Amniotic epithelial cell (primary cell): ENCODE results near the gene PITRM1.

Experiments
- DNase-seq: peaks from one replicate; pipeline ENCODE4 v3.0.0-alpha.2; 2010; ENCODE audit warnings: low read depth

PITRM1 gene

GRCh38 chr10:3166496-3167290 is 5.9 kb downstream of the PITRM1 start:
- DNase-seq, result no peak

GRCh38 chr10:3165196-3165595 is 7.4 kb downstream of the PITRM1 start:
- no peak for DNase-seq

DNA sequence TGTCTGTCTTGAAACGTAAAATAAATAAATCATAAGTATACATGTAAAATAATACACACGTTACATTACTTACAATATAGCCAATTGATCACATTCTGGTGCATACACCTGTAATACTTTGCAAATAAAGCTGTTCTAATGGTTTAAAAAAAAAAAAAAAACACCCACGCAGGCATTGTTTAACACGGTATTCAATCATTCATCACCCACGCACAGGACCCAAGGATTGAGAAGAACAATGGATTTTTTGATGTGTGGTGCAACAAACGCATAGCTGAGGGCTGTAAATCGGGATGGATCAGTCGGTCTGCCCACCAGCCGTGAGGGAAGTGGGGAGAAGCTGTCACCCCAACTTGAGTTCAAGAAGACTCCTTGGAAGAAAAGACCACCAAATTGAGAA is 8.7 kb downstream of the PITRM1 start:
- no peak for DNase-seq

- no peak for DNase-seq
Measured at GRCh38 chr10:3162533-3162932, 10.0 kb downstream of the PITRM1 start.

DNA sequence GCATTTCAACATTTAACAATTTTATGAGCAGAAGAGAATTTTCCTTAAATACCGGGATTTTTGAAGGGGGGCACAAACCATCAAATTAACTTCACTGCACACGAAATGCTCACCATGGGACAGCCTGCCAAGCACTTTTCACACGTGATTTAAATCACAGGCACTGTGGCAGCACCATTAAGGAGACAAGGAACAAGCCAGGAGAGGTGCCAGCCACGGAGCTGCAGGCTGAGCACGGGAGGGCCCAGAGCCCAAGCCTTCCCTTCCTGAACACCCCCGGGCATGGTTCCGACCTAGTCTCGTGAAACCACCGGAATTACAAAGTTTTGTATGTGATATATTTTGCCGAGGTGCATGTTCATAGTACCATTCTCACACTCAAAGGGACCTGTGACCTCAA is 13.4 kb downstream of the PITRM1 start:
- DNase-seq, result no peak

DNA sequence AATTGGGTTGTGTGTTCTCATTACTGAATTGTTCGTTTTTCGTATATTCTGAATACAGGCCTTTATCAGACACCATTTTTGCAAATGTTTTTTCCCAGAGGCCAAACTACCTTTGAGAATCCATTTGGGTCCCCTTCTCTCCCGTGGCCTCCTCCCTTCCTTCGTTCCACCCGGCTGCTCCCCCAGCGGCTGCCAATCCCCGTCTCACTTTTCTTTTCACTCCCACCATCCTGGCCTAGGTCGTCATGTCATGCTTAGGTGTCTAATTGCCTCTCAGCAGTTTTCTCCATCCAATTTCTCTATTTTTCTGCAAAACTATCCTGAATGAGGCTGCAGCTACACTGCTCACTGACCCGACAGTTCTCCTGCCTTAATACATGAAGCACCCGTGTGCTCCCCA is 17.9 kb downstream of the PITRM1 start:
- DNase-seq, result no peak

- DNase-seq, result no peak
Measured at GRCh38 chr10:3152566-3152935, 20.0 kb downstream of the PITRM1 start.

GRCh38 chr10:3151889-3152565 is 20.6 kb downstream of the PITRM1 start:
- peak; percentile 19 for DNase-seq

DNA sequence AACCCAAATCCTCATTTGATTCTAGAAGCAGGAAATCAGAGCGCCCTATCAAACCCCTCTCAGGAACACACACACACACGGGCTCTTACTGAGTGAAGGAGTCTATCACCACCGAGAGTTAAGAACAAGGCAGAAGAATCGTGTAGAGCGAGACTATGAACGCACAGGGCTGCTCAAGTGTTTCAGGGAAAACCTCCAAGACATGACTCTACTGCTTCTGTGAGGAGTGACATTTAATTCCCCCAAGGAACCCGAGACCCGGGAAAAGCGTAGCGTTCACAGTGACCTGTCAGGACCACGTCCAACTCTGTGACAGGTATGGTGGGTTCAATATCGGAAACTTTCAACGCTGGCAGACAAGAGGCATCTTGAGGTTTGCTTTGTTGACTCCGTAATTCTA is 21.6 kb downstream of the PITRM1 start:
- DNase-seq, result no peak

- DNase-seq, result no peak
Measured at GRCh38 chr10:3150366-3150765, 22.2 kb downstream of the PITRM1 start.

DNA sequence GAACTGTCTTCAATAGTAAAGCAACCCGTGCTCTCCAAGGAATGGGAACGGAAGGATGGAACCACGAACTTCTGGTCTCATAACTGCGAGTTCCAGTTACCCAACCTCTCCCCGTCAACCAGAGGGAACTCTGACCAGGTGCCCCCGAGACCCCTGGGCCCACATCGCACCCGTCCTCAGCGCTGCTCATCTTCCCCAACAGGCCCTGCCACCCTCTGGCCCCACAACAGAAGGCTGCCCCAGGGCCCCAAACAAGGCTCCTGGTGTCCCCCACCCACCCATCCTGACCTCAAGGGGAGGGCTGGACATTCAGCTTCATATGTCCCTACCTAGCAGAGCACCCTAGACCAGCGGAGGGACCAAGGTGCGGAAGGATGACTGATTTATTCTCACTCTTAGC is 22.7 kb downstream of the PITRM1 start:
- DNase-seq, result no peak

DNA sequence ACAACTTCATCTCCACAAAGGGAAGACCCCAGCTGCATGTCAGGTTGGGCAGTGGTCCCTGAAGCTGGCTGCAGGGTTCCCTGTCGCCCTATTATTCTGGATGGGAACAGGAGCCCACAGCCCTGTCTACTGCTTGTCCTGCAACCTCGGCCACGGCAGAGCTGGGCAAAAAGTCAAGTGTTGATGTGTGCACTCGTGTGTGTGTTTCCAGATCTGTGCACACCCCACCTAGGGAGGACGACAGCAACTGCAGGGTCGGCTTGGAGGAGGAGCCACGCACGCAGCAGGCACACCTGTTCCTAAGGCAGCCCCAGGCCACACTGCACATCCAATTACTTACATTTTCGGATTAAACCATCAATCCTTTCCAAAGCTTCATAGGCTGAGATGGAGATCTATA is 23.6 kb downstream of the PITRM1 start:
- no peak for DNase-seq

DNA sequence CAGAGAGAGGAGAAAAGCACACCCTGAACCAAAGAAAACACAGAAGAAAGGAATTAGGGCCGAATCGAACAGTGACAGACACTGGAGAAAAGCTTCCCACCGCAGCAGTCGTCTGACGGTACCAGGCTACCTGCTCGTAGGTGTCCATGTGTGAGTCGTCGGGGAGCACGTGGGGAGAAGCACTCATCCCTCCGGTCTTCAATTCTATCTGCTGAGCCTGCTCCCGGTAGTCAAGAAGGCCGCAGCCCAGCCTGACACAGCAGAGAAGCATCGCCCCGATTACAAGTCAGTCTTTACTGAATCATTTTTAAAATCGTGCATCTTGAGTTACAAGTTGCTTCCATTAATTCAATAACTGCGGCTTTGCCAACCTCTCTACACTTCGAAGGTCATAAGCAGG is 24.5 kb downstream of the PITRM1 start:
- DNase-seq, result no peak

GRCh38 chr10:3147117-3147820 is 25.3 kb downstream of the PITRM1 start:
- DNase-seq, result no peak

DNA sequence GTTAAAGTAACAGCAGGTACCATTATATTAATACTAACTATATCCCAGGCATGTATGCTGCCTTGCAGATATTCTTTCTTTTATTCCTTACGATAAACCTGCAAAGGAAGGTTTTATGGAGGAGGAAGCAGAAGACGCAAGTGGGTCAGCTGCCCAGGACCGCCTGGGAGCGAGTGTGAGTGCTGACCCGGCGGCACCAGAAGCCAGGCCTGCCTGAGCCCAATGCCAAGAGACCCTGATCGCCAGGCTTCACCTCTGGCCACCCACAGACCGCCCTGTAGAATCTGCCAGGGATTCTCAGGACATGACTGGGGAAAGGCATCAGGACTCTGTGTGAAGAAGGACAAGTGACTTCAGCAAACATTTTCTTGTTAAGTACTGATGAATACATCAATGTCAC is 26.3 kb downstream of the PITRM1 start:
- no peak for DNase-seq

DNA sequence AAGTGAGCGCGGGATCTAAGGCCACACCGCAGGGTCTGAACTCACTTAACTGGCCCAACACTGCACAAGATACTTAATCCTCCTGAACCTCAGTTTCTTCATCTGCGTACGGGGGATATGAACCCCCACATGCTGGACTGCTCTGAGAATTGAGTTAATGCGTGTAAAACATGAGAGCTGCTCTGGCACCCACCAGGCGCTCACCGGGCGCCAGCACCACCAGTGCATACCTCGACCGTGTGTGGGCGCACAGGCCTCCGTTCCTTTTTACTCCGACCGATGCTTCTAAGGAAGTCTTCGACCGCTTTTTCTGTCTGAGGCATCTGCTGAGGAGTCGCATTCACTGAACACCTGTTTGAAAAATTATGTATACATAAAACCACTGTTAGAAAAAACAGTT is 27.2 kb downstream of the PITRM1 start:
- DNase-seq, result no peak

DNA sequence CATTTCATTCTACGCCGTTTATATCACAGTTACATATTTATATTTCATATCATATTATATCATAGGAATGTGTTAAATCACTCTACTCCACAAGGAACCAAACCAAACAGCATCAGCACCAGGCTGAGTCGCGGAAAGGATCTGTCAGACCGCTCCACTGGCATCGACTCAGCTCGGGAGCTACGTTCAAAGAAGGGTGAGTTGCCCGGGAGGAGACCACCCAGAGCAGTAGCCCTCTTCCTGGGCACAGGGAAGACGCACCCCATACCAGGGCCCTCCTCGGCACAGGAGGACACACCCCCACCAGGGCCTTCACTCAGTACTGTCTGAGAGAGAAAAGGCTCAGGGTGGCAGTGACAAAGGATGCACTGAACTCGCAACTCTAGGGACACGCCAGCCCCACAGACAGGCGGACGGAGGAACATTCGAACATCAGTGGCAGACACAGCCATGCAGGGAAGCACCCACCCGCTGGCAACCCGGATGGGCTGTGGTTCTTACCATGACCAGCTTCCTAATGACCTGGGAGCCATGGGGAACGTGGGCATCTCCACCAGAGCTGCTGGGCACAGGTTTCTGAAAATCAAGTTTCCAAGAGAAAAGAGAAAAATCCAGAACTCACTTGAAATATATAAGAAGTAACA is 28.7 kb downstream of the PITRM1 start:
- DNase-seq, result no peak

GRCh38 chr10:3143366-3143765 is 29.2 kb downstream of the PITRM1 start:
- no peak for DNase-seq

- DNase-seq, result no peak
Measured at GRCh38 chr10:3142146-3142875, 30.3 kb downstream of the PITRM1 start.

DNA sequence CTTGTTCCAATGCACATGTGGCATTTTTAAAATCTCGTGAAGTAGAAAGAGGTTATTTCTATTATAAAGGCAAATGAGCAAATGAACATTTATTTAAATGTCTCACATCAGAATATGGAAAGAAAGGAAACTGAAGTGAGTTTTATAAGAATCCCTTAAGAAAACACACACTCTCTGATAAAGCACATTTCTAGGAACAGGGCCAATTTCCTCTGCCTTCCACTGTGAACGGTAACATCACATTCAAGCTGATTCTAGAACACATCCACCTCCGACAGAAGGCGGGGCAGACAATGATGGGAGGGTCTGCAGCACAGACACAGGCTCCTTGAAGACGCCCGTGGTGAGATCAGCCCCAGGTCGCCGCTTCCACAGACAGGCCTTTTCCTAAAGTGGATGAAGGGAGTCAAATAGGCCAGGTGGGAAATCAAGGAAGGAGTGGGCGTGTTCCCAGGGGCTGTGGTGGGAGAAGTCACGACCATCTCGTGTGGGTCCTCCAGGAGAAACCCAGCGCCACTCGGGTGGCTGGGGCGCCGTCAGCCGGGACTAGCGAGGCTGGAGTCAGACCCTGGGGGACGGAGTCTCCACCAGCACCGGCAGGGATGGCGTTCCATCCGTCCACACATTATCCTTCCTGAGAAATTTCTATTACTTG is 31.1 kb downstream of the PITRM1 start:
- DNase-seq, result no peak

GRCh38 chr10:3140280-3140679 is 32.3 kb downstream of the PITRM1 start:
- no peak for DNase-seq
